ENCODE results near the gene ADAM33. TPM values are rescaled to one million over a fixed set of nuclear protein-coding genes. Genes with fewer than 3 reads are reported as not detected.

ADAM33 gene
- total and polyA plus RNA-seq, 2 experiments from 2014 or later = 2.8 to 6.0 TPM

DNA sequence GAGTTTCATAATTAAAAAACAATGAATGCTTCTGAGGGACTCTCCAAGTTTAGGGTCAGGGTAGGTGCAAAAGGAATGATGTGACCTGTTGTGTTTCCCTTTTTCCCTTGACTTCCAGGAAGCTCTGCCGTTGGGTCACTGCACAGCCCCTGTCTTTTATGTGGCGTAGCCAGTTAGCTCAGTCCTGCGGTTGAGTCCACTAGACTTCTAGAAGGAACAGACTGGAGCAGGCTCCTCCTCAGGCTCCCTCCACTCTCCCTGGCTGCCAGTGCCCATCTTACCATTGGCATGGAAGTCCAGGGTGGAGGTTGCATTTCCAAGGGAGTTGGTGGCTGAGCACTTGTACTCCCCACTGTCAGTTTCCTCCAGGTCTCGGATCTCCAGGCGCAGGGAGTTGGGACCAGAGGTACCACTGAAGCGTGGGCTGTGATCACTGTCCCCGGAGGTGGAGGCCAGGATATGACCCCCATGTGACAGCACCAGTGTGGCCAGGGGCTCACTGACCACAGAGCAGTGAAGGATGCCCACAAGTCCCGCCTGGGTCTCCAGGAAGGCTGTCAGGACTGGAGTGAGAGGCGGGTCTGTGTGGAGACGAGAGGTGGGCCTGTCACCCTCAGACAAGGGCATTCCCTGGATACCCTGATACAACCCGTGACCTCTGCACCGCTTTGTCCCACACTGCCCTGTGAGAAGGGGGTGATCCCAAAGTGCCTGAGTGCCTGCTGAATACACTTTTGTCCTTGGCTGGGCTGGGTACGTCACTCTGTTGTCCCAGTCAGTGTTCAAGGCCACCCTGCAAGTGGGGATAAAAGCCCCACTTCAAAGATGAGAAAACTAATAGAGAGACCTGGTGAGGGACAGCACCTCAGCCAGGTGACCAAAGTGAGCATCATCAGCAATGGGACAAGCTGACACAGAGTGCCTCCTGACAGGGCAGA is 19.5 kb upstream of the ADAM33 start:
- Histone ChIP-seq H3K9me2 (ENCODE audit: insufficient read depth) (no peaks in the 10 kb centered on the region), H3K4me1 (ENCODE audit: insufficient read depth) (no peaks in the 10 kb centered on the region), H2AFZ (no peak overlapping the region), H3K79me2 (replicated peaks; ENCODE audit: insufficient read depth) (no peaks in the 10 kb centered on the region), H3K36me3 (ENCODE audit: insufficient read depth) (no peaks in the 10 kb centered on the region), H4K20me1 (replicated peaks; ENCODE audit: insufficient read depth) (no peaks in the 10 kb centered on the region), H3K27ac (ENCODE audit: low read depth) (no peak overlapping the region), H3K4me3 (no peak overlapping the region), H3K4me2 (no peak overlapping the region), H3F3A (replicated peaks; ENCODE audit: low read depth) (no peaks in the 10 kb centered on the region), H3K27me3 (ENCODE audit: insufficient read depth) (no peaks in the 10 kb centered on the region)
- no peak overlapping the region for H3K27ac Mint-ChIP-seq
- ATAC-seq (no peak), DNase-seq (ENCODE audit: low spot score) (no peak)
- peaks cover 7% of the 10 kb centered on the region for H3K27me3 Mint-ChIP-seq (ENCODE audit: insufficient read depth, low read depth, poor library complexity)
- no peak overlapping the region for H3K4me3 Mint-ChIP-seq
- no peaks in the 10 kb centered on the region for H3K4me1 Mint-ChIP-seq
- peaks cover under 1% of the 10 kb centered on the region; the same call in 1 of the 3 replicates for H3K9me3 Mint-ChIP-seq
- TF ChIP-seq, protein P1, sequence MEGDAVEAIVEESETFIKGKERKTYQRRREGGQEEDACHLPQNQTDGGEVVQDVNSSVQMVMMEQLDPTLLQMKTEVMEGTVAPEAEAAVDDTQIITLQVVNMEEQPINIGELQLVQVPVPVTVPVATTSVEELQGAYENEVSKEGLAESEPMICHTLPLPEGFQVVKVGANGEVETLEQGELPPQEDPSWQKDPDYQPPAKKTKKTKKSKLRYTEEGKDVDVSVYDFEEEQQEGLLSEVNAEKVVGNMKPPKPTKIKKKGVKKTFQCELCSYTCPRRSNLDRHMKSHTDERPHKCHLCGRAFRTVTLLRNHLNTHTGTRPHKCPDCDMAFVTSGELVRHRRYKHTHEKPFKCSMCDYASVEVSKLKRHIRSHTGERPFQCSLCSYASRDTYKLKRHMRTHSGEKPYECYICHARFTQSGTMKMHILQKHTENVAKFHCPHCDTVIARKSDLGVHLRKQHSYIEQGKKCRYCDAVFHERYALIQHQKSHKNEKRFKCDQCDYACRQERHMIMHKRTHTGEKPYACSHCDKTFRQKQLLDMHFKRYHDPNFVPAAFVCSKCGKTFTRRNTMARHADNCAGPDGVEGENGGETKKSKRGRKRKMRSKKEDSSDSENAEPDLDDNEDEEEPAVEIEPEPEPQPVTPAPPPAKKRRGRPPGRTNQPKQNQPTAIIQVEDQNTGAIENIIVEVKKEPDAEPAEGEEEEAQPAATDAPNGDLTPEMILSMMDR (conservative IDR thresholded peaks at IDR 0.05; ENCODE audit: low read depth in 2 of 2) = no peak
- TF ChIP-seq POLR2AphosphoS5 (IDR thresholded peaks at IDR 0.05; ENCODE audit: low read depth) = no peak
- TF ChIP-seq, protein P2, sequence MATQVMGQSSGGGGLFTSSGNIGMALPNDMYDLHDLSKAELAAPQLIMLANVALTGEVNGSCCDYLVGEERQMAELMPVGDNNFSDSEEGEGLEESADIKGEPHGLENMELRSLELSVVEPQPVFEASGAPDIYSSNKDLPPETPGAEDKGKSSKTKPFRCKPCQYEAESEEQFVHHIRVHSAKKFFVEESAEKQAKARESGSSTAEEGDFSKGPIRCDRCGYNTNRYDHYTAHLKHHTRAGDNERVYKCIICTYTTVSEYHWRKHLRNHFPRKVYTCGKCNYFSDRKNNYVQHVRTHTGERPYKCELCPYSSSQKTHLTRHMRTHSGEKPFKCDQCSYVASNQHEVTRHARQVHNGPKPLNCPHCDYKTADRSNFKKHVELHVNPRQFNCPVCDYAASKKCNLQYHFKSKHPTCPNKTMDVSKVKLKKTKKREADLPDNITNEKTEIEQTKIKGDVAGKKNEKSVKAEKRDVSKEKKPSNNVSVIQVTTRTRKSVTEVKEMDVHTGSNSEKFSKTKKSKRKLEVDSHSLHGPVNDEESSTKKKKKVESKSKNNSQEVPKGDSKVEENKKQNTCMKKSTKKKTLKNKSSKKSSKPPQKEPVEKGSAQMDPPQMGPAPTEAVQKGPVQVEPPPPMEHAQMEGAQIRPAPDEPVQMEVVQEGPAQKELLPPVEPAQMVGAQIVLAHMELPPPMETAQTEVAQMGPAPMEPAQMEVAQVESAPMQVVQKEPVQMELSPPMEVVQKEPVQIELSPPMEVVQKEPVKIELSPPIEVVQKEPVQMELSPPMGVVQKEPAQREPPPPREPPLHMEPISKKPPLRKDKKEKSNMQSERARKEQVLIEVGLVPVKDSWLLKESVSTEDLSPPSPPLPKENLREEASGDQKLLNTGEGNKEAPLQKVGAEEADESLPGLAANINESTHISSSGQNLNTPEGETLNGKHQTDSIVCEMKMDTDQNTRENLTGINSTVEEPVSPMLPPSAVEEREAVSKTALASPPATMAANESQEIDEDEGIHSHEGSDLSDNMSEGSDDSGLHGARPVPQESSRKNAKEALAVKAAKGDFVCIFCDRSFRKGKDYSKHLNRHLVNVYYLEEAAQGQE (IDR thresholded peaks at IDR 0.05; ENCODE audit: unreplicated experiment) = no peak
- no peaks in the 10 kb centered on the region for H3K36me3 Mint-ChIP-seq (ENCODE audit: low read depth)

DNA sequence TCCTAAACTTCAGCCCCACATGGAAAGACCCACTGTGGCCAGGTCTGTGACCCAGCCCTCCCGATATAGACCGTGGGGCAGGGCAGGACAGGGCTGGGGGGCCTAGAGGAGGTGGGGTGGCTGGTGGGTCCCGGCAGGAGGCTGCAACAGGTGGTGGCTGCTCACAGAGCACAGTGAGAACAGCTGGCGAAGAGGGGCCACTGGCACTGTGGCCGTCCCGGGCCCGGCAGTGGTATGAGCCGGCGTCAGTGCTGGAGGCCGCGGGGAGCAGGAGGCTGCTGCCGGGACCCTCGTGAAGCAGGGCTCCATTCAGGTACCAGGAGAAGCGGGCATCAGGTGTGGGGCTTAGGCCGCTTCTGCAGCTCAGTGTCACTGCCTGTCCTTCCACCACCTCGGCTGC is 17.2 kb upstream of the ADAM33 start:
- Histone ChIP-seq H3K79me2 (replicated peaks; ENCODE audit: insufficient read depth) (no peaks in the 10 kb centered on the region), H3F3A (replicated peaks; ENCODE audit: low read depth) (no peaks in the 10 kb centered on the region), H3K27ac (ENCODE audit: low read depth) (no peak overlapping the region), H3K4me3 (no peak overlapping the region), H2AFZ (no peak overlapping the region), H3K9me2 (ENCODE audit: insufficient read depth) (no peaks in the 10 kb centered on the region), H4K20me1 (replicated peaks; ENCODE audit: insufficient read depth) (no peaks in the 10 kb centered on the region), H3K4me1 (ENCODE audit: insufficient read depth) (no peaks in the 10 kb centered on the region), H3K27me3 (ENCODE audit: insufficient read depth) (no peaks in the 10 kb centered on the region), H3K4me2 (no peak overlapping the region), H3K36me3 (ENCODE audit: insufficient read depth) (no peaks in the 10 kb centered on the region)
- Mint-ChIP-seq H3K4me3 (no peak overlapping the region), H3K27ac (no peak overlapping the region), H3K4me1 (no peaks in the 10 kb centered on the region), H3K9me3 (peaks cover 3% of the 10 kb centered on the region; the same call in 1 of the 3 replicates), H3K36me3 (ENCODE audit: low read depth) (no peaks in the 10 kb centered on the region), H3K27me3 (ENCODE audit: insufficient read depth, low read depth, poor library complexity) (peaks cover 4% of the 10 kb centered on the region)
- ATAC-seq = no peak
- DNase-seq (ENCODE audit: low spot score) = no peak
- TF ChIP-seq, protein P1 (conservative IDR thresholded peaks at IDR 0.05; ENCODE audit: low read depth in 2 of 2) = no peak
- TF ChIP-seq EZH2 (IDR thresholded peaks at IDR 0.05; ENCODE audit: low read depth, unreplicated experiment) (no peak), STAT1 (IDR thresholded peaks at IDR 0.05; ENCODE audit: unreplicated experiment) (no peak), ZNF114 (CRISPR knock-in tag; IDR thresholded peaks at IDR 0.05) (no peak)
